GM21381 (cell line): ENCODE results near the gene CDRT15L2.
"Not testable (repeated sequence)": the region's sequence is repeated elsewhere in the genome, so short reads cannot be mapped to it uniquely, and the experiment has no call there.

Experiments
- ATAC-seq: cut with Tn5 transposase; IDR thresholded peaks from one replicate; pipeline ENCODE4 v1.9.1; 2021; ENCODE audit warnings: mild to moderate bottlenecking, moderate library complexity; ENCODE audit not compliant: unreplicated experiment

Gene CDRT15L2

DNA sequence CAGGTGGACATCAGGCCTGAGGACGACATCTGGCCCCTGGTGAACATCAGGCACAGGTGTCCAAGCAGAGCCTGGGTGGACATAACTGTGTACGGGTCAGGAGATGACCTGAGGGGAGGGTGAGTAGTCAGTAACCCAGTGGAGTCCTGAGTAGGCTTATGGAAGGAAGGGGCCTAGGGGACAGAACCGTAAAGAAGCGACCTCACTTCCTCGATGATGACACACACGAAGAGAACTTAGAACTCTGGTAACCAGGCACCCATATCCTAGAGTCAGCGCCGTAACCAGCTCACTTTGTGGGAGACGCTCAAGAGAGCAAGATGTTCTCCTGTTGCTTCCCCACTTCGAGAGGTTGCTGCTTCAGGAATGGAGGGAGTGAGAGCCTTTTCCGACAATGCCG is at the start of gene CDRT15L2:
Gene CDRT15L2, plus strand, starts transcription at position 301 of the 400 bp plus-strand sequence. Its CDS starts 20 bp downstream, at position 321.
- not testable (repeated sequence) for ATAC-seq

DNA sequence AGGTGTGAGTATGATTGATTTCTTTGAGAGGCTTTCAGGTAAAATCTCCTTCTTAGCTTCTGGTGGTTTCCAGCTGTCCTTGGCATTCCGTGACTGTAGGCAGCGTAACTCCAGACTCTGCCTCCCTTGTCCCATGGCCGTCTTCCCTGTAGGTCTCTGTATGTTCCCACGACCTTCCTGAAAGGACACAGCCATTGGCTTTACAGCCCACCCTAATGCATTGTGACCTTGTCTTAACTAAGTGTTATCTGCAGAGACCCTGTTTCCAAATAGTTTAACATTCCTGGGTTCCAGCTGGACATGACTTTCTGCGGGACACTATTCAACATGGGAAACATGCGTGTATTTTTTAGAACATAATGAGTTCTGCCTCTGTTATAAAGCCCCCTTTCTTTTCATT is 49.4 kb upstream of the CDRT15L2 start:
- ATAC-seq: not testable (repeated sequence)

DNA sequence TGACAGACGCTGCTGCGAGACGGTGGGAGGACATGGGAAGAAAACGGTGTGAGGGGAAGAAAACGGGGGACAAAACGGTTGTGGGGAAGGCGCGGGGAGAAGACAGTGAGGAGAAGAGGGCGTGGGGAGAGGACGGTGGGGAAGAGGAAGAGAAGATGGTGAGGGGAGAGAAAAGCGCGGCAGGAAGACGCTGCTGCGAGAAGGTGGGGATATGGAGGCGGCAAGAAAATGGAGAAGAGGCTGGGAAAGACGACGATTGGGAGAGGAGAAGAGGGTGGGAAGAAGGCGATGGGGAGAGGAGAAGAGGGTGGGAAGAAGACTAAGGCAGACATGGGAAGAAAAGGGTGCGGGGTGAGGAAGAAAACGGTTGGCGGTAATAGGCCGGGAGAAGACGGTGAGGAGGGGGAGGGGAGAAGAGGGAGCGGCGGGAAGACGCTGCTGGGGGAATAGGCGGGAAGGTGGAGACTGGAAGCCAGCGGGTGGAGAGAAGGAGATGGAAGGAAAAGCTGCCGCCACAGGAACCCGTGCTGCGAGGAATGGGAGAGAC is 46.9 kb upstream of the CDRT15L2 start:
- ATAC-seq: not testable (repeated sequence)

DNA sequence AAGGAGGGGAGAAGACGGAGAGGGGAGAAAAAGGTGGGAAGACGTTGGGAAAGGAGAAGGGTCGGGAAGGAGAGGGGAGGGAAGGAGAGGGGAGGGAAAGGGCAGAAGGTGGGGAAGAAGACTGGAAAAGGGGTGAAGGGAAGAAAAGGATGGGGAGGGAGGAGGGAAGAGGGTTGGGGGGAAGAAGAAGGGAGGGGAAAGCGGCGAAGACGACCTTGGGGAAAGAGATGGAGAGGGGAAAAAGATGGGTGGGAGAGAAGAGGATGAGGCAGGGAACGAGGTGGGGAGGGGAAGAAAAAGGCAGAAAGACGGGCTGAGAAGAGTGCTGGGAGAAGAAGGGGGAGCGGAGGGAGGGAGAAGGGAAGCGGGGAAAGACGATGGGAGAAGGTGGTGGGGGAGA is 46.3 kb upstream of the CDRT15L2 start:
- not testable (repeated sequence) for ATAC-seq

DNA sequence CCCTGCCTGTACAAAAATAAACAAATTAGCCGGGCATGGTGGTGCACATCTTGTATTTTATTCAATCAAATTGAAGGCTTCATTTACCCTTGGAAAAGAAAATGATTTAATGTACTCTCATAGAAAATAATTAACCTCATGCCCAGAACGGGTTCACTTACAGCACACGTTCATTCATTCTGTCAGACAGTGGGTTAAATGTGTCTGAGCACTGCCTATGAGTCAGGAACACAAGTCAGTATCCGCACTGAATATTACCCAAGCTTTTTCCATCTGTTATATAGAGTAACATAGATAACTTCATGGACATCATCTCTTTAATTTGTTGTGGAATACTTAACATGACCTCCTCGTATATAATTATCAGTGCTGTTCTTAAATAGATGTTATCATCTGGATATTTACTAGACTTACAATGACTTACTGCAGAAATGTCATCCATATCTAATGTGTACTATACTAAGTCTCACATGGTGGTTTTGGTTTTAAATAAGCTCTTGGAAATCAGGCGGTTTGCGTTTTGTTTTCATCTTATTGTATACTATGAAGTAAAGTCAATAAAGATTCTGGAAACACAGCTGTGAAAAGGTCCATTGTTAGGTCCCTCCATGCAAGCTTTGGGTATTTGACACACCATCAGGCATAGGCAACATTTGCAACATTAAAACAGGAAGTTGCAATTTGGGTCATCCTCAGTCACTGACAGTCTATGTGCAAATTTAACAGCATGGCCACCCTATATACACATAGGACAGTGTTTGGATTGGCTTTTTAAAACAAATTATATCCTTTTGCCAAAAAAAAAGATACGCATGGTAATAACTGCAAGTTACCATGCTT is 44.6 kb upstream of the CDRT15L2 start:
- ATAC-seq: not testable (repeated sequence)

DNA sequence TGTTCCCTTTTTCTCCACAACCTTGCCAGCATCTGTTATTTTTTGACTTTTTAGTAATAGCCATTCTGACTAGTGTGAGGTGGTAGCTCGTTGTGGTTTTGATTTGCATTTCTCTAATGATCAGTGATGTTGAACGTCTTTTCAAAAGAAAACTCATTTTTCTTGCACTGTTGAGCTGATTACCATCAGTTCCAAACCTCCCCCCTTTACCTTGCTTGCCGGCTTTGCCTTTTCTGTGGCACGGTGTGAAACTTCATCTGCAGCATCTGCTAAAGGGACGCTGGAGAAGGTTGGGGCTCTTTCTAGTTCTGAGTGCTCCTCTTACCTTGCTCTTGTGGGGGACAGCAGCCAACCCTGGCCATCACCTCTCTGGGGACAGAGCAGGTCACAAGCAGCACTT is 39.1 kb upstream of the CDRT15L2 start:
- ATAC-seq: peak; percentile 93

DNA sequence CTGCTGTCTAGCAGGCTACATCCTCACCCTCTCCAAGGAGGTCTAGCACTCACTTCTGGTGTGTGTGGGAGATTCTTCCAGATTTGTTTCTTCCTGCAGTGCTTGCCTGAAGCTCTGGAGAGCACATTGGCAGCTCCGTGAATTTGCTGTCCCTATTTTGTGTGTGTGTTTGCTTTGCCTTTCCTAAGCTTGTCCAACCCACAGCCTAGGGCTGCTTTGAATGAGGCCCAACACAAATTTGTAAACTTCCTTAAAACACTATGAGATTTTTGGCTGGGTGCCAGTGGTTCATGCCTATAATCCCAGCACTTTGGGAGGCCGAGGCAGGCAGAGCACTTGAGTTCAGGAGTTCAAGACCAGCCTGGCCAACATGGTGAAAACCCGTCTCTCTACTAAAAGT is 38.7 kb upstream of the CDRT15L2 start:
- not testable (repeated sequence) for ATAC-seq

DNA sequence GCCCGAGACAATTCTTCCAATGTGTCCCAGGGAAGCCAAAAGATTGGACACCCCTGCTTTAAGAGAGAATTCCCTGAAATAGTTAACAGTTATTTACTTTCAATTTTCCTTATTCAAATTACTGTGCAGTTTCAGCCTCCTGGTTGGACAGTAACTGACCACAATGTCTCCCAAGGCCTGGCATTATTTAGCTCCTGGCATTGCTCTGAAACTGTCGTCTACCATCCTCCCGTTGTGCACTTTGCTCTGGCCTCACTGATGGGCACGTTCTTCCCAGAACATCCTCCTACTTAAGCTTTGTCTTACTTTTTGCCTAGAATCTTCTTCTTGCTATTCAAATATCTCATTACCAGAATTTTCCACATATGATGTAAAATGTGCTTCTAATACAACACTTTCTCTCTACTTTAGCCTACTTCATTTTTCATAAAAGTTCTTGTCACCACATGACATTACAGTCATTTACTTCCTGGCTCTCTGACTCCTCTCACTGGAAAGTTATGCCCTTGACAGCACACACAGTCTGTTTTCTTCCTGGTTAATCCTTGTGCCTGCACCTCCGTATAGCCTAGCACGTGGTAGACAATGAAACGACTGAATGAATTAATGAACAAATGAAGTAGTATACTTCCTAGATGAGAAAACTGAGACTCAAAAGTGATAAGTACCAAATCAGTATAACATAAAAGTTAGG is 37.5 kb upstream of the CDRT15L2 start:
- ATAC-seq: not testable (repeated sequence)

DNA sequence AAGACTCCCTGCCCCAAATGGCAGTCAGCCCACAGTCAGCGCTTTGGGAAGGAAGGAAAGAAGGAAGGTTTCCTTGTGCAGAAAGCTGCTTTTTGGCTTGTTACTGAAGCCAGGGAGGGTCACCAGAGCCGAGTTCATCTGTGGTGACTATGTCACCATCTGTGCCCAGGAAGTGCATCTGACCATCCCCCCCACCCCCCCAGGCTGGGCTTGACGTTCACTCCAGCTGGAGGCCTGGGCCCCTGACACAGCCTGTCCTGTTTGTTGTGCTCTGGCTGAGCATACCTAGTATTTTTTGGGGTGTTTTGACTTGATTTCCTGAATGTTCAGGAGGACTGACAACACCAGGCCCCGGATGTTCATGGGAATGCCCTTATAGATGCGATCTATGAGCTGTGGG is 31.6 kb upstream of the CDRT15L2 start:
- ATAC-seq: not testable (repeated sequence)

DNA sequence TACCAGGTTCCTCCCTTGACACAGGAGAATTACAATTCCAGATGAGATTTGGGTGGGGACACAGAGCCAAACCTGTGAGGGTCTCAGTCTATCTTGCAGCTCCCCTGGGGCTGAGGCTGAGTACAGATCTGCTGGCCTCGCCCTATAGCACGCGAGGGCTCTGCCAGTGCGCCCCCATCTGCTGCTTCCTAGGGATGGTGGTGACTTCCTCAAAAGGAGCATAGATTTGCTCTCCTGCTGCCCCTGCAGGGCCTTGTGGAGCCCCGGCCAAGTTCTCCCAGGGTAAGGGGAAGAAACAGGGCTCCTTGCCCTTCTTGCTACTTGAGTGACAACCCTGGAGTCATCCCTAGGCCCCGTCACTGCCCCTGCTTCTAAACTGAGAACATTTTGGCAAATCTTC is 26.6 kb upstream of the CDRT15L2 start:
- ATAC-seq: not testable (repeated sequence)

DNA sequence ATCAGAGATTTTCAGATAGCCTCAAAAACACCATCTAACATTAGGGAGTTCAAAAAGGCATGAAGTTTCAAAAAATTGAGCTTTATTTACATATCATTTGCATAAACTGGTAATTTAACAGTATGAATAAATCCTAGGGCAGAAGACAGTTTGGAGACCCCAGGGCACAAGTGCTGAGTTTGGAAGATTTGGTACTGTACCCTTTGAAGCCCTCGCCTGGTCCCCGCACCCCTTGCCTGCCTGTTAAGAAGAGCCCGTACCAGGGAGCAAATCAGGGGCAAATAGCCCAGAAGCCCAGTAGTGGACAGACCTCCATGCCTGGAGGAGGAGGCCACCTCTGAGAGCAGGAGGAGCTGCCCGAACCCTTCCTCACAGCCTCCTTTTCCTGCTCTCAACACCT is 24.8 kb upstream of the CDRT15L2 start:
- not testable (repeated sequence) for ATAC-seq

DNA sequence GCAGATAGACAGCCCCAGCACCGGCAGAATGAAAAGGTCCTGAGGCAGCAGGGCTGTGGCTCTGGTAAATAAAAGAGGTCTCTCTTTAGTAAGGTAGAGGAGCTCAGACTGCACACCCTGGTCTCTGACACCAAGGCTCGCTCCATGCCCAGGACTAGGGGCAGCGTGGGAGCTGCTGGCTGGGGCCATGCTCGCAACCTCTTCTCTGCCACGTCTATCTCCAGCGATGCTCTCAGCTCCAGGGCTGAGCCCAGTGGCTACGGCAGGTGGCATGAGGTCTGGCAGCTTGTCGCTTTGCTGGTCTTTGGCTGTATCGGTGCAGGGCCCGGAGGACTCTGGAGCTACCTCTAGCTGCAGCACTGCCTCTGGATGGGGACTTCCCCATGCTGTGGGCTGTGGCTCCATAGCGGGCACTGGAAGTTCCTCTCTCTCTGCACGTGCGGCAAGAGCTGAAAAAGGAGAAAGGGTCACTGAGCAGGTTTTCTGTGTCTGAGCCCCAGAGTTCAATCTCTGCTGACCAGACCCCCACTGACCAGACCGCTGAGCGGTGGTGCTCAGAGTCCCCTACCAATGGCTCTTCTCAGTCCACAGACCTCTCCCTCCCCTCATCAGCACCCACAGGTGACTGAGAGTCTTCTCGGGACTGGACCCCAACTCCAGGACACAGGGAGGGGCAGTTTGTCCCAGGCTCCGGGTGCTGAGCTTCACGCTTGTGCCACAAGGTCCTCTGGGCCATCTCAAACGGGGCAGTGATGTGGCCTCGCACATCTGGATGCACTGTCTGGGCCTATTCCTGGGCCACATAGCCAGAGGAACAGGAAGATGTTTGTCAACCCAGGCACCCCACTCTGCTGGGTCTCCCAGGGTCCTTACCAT is 24.2 kb upstream of the CDRT15L2 start:
- not testable (repeated sequence) for ATAC-seq

DNA sequence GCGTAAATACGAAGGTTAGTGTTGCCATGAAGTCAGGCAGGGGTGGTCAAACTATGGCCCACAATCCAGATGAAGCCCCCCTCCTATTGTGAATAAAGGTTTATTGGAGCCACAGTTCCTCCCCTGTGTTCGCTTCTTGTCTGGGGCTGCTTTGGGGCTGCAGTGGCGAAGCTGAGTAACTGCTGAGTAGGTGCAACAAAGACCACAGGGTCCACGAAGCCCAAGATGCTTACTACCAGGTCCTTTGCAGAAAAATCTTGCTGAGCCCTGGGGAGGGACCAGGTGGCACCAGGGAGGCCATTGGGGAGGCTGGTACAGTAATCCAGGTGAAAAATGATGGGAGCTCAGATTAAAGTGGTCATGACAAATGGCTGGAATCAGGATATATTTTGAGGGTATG is 21.4 kb upstream of the CDRT15L2 start:
- ATAC-seq: not testable (repeated sequence)

DNA sequence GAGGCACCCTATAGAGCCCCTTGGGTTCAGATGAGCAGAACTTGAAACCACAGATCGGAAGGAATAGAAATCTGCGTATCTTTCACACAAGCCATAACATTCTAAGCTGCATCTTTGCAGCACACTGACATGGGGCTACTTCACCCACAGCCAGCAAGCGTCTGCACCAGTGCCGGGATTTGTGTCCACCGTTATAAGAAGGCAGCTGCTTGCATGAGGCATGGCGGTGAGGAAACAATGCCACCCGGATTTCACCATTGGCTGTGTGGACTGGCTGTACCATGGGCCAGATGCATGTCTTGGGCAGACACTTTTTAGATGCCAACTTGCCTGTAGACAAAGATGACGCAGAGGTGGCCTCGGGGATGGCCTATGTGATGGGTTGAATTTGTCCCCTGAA is 20.5 kb upstream of the CDRT15L2 start:
- not testable (repeated sequence) for ATAC-seq

DNA sequence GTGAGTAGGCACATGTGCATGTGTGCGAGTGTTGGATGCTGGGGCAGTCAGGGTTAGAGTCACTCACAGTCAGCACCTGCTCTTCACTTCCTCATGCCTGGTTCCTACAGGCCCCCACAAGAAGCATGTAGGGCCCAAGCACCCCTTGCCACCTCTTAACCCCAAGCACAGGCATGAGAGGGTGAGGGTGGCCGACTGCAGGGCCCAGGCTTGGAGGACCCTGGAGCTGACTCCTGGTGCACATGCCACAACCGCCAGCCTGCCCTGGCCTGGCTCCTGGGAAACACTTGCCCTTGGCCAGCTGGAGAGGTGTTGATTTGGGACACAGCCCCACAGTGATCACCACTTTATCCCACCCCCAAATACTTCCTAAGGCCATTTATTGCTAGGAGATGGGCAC is 16.9 kb upstream of the CDRT15L2 start:
- ATAC-seq: no peak

DNA sequence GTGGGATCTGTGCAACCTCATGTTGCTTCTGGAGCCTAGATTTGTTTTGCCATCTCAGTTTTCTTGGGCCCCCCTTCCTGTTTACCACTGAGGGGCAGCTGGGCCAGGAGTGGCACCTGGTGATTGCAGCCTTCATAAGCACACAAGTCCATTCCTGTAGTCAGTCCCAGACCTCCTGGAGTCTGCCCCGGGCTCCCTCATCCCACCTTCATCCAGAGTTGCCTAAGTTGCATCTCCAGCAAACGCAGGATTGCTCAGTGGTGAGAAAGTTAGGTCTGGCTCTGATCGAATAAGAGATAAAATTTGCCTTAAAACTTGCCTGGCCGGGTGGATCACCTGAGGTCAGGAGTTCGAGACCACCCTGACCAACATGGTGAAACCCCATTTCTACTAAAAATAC is 14.3 kb upstream of the CDRT15L2 start:
- ATAC-seq: not testable (repeated sequence)

DNA sequence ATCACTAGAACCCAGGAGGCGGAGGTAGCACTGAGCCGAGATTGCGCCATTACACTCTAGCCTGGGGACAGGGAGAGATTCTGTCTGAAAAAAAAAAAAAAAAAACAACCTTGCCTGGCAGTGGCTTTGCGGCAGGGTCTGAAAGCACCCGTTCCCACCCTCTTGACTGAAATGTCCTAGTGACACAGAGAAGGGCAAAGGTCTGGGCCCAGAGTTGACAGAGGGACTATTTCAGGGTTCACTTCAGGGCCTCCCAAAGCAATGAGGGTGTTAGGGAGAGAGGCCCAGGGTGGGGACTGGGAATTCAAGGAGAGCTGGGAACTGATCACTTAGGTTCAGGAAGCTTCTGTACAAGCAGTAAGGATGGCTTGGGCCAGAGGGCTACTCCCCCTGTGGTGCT is 13.8 kb upstream of the CDRT15L2 start:
- ATAC-seq: no peak

DNA sequence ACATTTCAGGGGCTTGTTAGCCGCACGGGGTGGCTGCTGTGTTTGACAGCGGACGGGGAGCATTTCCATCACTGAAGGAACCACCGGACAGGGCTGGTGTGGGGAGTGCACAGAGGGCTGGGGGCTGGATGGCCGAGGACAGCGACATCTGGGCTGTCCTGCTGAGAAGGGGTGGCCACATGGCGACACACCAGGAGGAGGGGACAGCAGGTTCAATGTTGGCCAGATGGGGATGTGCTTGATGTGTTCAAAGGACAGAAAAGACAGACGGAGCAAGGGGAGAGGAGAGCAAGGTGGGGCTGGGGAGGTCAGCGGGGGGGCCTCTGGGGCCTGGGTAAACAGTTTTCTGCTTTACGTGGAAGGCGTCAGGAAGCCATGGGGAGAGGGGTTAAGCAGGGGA is 12.8 kb upstream of the CDRT15L2 start:
- not testable (repeated sequence) for ATAC-seq

DNA sequence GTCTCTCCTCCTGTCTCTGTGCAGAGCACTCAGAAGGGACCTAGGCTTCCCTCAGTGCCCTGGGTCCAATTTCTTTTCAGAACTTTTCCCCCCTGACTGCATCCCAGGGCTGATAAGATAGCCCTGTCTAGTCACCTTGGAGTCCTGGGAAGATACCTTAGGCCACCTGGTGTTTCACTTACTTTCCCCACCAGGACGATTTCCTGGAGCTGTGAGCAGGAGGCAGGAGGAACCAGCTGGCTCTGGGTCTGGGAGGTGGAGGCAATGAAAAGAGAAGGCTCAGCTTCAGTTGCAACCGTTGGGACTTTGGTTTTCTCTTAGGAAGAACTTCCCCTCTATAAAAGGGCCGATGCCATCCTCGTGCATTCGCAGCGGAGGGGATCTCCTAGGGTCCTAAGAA is 12.1 kb upstream of the CDRT15L2 start:
- ATAC-seq: not testable (repeated sequence)

DNA sequence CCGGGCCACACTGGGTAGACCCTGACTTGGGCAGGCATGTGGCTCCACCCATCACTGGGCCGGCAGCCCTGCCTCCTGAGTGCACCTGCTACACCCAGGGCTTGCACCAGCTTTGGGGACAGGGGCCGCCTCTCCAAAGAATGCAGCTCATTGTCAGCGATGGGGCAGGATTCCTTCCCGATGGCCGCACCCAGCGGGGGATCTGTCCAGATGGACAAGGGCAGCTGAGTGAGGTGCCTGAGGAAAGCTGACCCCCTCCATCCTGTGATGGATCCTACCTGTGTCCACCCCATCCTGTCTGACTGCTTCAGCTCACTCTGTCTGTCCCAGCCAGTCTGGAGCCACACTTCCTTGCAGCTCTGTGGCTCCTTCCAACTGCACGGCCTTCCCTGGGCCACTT is 10.9 kb upstream of the CDRT15L2 start:
- ATAC-seq: not testable (repeated sequence)

DNA sequence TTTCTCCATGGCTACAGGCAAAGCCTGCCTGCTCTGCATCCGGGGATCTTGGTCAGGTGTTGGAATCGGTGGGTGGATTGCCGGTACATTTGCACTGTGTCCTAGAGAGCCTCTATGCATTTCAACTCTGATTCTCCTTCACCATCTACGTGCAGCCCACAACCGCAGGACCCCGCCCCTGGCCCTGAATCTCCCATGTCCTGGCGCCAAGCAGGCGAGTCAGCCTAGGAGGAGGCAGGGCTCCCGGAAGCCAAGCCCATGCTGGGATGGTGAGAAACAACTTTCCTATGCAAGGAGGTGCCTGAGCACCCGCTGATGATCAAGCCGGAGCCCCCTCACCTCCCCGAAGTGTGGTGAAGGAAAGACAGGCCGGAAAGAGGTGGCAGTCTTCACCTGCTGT is 7.9 kb upstream of the CDRT15L2 start:
- ATAC-seq: not testable (repeated sequence)
